MG63 (cell line): ENCODE results near the gene GNLY. TPM values are rescaled to one million over a fixed set of nuclear protein-coding genes. Genes with fewer than 3 reads are reported as not detected.

Experiments
- DNase-seq: peaks from one replicate; pipeline ENCODE4 v3.0.0-alpha.2; 2020
- H3K27me3 ChIP-seq: fragments of 250-450 bp; sonication (Bioruptor Pico); 2 replicates; pipeline ENCODE4 v1.5.1; 2020; ENCODE audit warnings: mild to moderate bottlenecking, moderate library complexity
- H3K36me3 ChIP-seq: fragments of 250-450 bp; sonication (Bioruptor Pico); 2 replicates; pipeline ENCODE4 v1.5.1; 2020; ENCODE audit warnings: mild to moderate bottlenecking, moderate library complexity
- H3K4me3 ChIP-seq: fragments of 250-450 bp; sonication (Bioruptor Pico); 2 replicates; pipeline ENCODE4 v1.5.1; 2020; ENCODE audit warnings: mild to moderate bottlenecking, moderate library complexity
- H3K9me3 ChIP-seq: fragments of 250-450 bp; sonication (Bioruptor Pico); 2 replicates; pipeline ENCODE4 v1.5.1; 2020; ENCODE audit warnings: mild to moderate bottlenecking, moderate library complexity
- total RNA-seq: library from RNA; depleted of rRNA; stranded (reverse); fragments of >200 nt; shearing (Covaris generic); gene quantifications from 2 replicates; pipeline ENCODE4 v1.2.3, GENCODE V29; 2014; ENCODE audit warnings: low replicate concordance

Gene GNLY
- total RNA-seq, 1 experiment from 2014 or later, result not detected

DNA sequence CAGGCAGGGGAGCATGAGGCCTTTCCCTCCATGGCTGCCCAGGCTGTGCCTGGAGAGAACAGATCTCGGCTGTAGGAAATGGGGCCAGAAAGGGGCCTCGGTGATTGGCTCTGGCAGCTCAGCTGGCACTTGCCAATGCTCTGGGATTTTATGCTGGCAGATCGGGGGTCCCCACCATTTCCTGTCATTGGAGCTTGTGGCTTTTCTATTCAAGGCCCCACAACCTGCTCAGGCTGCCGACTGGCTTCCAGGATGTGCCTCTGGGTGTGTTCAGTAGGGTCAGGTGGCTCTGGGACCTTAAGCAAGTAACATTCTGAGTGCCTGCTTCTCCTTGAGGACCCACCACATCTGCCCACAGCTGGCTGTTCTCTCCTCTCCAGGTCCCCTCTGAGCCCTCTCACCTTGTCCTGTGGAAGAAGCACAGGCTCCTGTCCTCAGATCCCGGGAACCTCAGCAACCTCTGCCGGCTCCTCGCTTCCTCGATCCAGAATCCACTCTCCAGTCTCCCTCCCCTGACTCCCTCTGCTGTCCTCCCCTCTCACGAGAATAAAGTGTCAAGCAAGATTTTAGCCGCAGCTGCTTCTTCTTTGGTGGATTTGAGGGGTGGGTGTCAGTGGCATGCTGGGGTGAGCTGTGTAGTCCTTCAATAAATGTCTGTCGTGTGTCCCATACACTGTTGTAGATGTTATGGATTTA, 4.2 kb downstream of the GNLY start:
- DNase-seq, result no peak
- Histone ChIP-seq H3K9me3 (0 out of 2 replicates have a peak, but pooled peaks cover 2% of the 10 kb centered on the region), H3K27me3 (no peaks in the 10 kb centered on the region), H3K4me3 (no peak overlapping the region), H3K36me3 (no peaks in the 10 kb centered on the region)

- DNase-seq, result no peak
- Histone ChIP-seq H3K27me3 (no peaks in the 10 kb centered on the region), H3K4me3 (no peak overlapping the region), H3K36me3 (no peaks in the 10 kb centered on the region), H3K9me3 (0 out of 2 replicates have a peak, but pooled peaks cover 2% of the 10 kb centered on the region)
These were observed 4.7 kb downstream of the GNLY start for GRCh38 chr2:85698880-85699254.

- DNase-seq, result no peak
- Histone ChIP-seq H3K27me3 (no peaks in the 10 kb centered on the region), H3K4me3 (no peak overlapping the region), H3K9me3 (0 out of 2 replicates have a peak, but pooled peaks cover 2% of the 10 kb centered on the region), H3K36me3 (no peaks in the 10 kb centered on the region)
These were observed 5.2 kb downstream of the GNLY start for GRCh38 chr2:85699325-85699724.

GRCh38 chr2:85702172-85702571, 8.0 kb downstream of the GNLY start:
- DNase-seq, result no peak
- Histone ChIP-seq H3K4me3 (no peak overlapping the region), H3K27me3 (no peaks in the 10 kb centered on the region), H3K36me3 (no peaks in the 10 kb centered on the region), H3K9me3 (0 out of 2 replicates have a peak, but pooled peaks cover 2% of the 10 kb centered on the region)

DNA sequence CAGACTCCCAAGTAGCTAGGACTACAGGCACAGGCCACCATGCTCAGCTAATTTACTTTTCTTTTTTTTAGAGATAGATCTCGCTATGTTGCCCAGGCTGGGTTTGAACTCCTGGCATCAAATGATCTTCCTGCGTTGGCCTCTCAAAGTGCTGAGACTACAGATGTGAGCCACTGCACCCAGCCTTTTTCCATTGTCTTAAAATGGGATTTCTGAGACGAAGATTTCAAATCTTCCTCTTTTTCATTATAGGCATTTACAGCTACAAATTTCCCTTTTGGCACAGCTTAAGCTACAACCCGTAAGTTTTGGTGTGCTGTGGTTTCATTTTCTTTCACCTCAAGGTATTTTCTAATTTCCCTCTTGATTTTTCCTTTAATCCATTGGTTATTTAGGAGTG, 8.6 kb downstream of the GNLY start:
- no peak for DNase-seq
- Histone ChIP-seq H3K9me3 (0 out of 2 replicates have a peak, but pooled peaks cover 2% of the 10 kb centered on the region), H3K36me3 (no peaks in the 10 kb centered on the region), H3K4me3 (no peak overlapping the region), H3K27me3 (no peaks in the 10 kb centered on the region)

DNA sequence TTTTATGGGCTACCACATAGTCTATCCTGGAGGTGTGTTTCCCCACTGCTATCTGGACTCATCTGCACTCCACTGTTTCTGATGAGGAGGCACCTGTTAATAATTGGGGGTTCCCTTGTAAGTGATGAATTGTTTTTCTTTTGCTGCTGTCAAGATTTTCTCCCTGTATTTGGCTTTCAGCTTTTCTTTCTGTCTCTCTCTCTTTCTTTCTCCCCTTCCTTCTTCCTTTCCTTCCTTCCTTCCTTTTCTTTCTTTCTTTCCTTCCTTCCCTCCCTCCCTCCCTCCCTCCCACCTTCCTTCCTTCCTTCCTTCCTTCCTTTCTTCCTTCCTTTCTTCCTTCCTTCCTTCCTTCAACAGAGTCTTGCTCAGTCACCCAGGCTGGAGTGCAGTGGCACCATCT, 9.2 kb downstream of the GNLY start:
- H3K9me3 ChIP-seq, result 0 out of 2 replicates have a peak, but pooled peaks cover 2% of the 10 kb centered on the region

GRCh38 chr2:85704038-85704437, 9.9 kb downstream of the GNLY start:
- H3K4me3 ChIP-seq, result no peak overlapping the region
- no peak for DNase-seq
- H3K36me3 ChIP-seq, result no peaks in the 10 kb centered on the region
- no peaks in the 10 kb centered on the region for H3K27me3 ChIP-seq
- 0 out of 2 replicates have a peak, but pooled peaks cover 2% of the 10 kb centered on the region for H3K9me3 ChIP-seq

More for the DNA sequence above, 9.2 kb downstream of the GNLY start:
- Histone ChIP-seq H3K27me3 (no peaks in the 10 kb centered on the region), H3K4me3 (no peak overlapping the region), H3K36me3 (no peaks in the 10 kb centered on the region)
- no peak for DNase-seq

DNA sequence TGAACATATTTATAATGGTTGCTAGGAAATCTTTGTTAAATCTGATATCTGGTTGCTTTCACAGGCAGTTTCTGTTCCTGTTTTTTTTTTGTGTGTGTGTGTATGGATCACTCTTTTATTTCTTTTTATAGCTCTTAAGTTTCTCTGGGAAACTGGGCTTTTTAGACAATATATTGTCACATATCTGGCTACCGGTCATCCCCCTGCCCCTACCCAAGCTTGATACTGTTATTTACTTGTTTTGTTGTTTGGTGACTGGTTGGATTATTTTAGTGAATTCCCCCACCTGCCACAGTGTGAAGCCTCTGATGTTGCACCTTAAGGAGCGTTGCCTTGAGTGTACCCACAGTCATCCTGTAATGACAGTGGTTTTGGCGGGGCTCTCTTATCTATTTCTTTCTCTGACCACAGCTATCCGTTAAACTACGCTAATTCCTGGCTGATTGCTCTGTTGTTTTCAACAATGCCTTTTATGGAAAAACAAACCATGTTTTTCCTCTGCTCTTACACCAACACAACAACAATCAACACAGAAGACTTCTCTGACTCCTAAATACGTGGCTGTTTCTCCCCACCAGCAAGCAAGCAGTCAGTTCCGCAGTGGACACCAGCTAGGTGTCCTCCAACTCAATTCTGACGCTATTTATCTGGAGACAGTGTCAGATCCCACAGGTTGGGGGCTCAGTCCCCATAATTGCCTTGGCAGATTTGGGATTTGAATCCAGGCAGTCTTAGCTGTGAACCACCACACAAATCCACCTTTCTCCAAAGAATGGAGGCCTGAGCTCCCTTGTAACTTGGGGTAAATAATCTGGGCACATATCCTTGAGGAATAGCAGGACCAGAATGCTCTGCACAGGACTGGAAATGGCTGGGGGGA, 10.9 kb downstream of the GNLY start:
- DNase-seq, result no peak
- Histone ChIP-seq H3K36me3 (no peaks in the 10 kb centered on the region), H3K4me3 (no peak overlapping the region), H3K27me3 (no peaks in the 10 kb centered on the region), H3K9me3 (no peaks in the 10 kb centered on the region)

GRCh38 chr2:85705680-85706039, 11.5 kb downstream of the GNLY start:
- no peak overlapping the region for H3K4me3 ChIP-seq
- peak; percentile 71 for DNase-seq
- H3K27me3 ChIP-seq, result no peaks in the 10 kb centered on the region
- H3K9me3 ChIP-seq, result no peaks in the 10 kb centered on the region
- H3K36me3 ChIP-seq, result no peaks in the 10 kb centered on the region

DNA sequence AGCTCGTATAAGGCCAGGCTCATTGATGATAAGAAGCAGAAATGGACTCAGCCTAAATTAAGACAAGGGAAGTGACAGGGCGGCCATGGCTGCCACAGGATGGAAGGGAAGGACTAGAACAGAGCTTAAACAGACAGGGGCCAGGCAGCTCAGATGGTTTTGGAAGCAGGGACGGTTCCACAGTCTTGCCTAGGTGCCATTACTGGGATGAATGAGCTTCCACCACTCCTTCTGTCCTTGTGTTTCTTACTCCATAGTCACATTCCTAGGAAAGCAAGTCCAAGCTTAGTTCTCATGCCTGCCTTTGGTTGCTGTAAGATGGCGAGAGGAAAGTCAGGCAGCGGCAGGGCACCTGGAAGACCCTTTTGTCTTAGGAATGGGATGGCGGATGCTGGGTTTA, 11.9 kb downstream of the GNLY start:
- Histone ChIP-seq H3K4me3 (no peak overlapping the region), H3K36me3 (no peaks in the 10 kb centered on the region), H3K9me3 (no peaks in the 10 kb centered on the region), H3K27me3 (no peaks in the 10 kb centered on the region)
- no peak for DNase-seq

DNA sequence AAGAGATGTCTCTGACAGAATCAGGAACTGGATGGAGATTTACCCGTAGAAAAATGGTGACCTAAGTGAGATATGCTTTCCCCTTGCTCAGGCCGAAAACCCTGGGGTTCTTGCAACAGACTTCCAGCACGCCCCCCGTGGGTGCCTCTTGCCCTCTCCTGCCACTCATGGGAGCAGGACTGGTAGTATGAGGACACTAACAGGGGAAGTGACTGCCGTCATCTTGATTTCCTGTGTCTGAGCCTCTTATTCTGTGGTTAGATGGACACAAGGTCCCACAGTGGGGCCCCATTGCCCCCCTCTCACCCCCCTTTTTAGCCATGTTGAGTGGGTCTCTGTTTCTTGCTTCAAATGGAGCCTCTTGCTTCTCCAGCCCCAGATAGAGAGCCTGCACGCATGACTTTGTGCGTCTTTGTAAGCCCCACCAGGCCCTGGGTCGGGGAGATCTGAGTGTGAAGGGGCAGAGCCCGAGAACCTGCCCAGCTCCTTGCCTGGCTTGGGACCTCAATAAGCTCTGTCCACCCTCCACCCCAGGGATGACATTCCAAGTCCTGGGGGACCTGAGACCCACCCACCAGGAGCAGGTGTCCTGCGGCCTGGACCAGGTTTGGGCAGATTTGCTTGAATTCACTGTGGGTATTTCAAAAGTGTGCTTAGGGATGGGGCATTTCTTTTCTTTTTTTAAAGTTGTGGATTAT, 12.6 kb downstream of the GNLY start:
- Histone ChIP-seq H3K9me3 (no peaks in the 10 kb centered on the region), H3K27me3 (no peaks in the 10 kb centered on the region), H3K4me3 (no peak overlapping the region), H3K36me3 (no peaks in the 10 kb centered on the region)
- DNase-seq, result no peak

DNA sequence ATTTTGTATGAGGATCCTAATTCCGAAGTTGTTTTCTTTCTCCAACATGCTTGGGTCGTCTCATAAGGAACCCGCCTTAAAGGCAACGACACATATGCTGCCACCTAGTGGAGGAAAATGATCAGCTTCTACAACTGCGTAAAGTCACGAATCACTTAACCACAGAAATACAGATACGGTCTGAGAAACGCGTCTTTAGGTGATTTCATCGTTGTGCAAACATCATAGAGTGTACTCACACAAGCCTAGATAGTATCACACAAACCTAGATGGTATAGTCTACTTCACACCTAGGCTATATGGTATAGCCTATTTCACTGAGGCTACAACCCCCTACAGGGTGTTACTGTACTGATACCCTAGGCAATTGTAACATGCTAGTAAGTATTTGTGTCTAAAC, 13.1 kb downstream of the GNLY start:
- no peak overlapping the region for H3K4me3 ChIP-seq
- no peaks in the 10 kb centered on the region for H3K9me3 ChIP-seq
- peak; percentile 55 for DNase-seq
- no peaks in the 10 kb centered on the region for H3K36me3 ChIP-seq
- H3K27me3 ChIP-seq, result no peaks in the 10 kb centered on the region

- Histone ChIP-seq H3K4me3 (no peak overlapping the region), H3K27me3 (no peaks in the 10 kb centered on the region), H3K9me3 (no peaks in the 10 kb centered on the region), H3K36me3 (no peaks in the 10 kb centered on the region)
- DNase-seq, result no peak
These were observed 14.5 kb downstream of the GNLY start for GRCh38 chr2:85708641-85709040.

DNA sequence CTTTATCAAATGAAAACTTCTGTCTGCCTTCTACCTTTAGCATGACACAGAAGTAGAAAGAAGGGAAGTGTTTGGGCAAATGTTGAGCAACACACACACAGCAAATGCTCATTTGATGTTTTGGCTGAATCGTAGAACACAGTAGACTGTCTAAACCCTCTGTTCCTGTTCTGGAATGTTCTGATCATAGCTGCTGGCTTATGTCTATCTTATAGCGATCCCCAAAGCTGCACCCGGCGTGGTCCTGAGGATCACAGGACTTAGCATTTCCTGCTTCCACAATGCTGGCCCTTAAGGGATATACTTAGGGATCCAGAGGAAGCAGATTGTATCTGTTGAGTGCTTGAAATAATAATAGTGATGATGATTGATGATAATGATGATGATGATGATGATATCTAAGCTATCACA, 15.2 kb downstream of the GNLY start:
- no peaks in the 10 kb centered on the region for H3K36me3 ChIP-seq
- H3K4me3 ChIP-seq, result no peak overlapping the region
- H3K9me3 ChIP-seq, result no peaks in the 10 kb centered on the region
- no peaks in the 10 kb centered on the region for H3K27me3 ChIP-seq
- DNase-seq, result no peak

DNA sequence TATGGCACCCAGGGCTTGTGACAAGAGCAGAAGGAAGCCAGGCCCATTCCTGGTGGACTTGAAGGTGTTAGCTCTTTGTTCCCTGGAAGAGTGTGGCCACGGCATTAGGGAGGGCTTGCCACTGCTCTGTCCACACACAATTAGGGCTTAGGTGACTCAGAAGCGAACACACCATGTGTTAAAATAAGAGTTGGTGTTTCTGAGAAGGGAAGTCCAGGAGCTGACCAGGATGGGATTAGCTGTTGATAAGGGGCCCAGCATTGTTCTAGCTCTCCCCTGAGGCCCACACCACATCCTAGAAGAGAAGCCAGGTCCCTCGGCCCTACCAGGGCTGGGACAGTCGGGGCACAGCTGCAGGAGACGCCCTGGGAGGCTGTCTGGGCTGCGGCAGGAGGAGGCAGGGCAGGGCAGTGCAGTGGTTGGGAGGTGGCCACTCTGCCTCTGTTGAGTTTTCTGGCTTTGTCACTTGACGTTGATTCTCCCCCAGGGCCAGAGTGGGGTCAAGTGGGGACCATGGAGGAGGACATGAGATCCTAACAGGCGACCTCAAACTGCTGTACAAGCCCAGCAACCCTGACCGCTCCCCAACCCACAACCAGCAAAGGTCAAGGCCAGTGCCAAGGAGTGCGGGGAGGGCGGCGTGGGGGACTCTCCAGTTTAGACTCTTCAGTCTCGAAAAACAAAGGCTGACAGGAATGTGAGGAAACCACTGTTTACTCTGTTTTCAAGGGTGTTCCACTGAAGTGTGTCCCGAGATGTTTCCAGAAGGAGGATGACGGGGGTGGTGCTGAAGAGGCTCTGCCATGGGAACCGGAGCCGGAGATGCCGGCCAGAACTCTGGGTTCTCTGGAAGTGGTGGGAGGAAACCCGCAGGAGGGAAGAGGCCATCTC, 16.8 kb downstream of the GNLY start:
- H3K27me3 ChIP-seq, result no peaks in the 10 kb centered on the region
- no peak for DNase-seq
- no peaks in the 10 kb centered on the region for H3K9me3 ChIP-seq
- H3K4me3 ChIP-seq, result no peak overlapping the region
- H3K36me3 ChIP-seq, result no peaks in the 10 kb centered on the region

DNA sequence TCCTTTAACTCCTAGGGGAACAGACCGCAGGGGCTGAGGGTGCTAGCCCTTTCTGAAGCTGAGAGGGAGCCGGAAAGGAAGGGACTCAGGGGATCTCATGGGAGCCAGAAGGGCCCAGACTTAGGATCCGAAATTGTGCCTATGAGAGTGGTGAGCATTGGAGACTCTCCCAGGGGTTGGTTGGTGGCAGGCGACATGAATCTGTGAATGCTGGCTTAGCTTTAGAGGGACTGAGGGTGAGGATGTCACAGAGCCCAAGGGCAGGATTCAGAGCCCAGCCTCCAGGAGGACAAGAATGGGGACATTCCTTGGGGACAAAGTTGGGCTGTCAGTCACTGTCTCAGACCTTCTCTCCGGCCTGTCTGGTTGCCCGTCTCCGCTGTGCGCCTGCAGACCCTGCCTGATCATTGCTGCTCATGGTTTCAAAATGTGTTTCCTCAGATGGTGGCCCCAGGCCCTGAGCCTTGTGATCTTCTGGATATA, 17.5 kb downstream of the GNLY start:
- Histone ChIP-seq H3K36me3 (no peaks in the 10 kb centered on the region), H3K9me3 (no peaks in the 10 kb centered on the region), H3K4me3 (no peak overlapping the region), H3K27me3 (no peaks in the 10 kb centered on the region)
- no peak for DNase-seq
